K562 (cell line): ENCODE measurements around the gene ZNF362. TPM values are rescaled to one million over a fixed set of nuclear protein-coding genes. Genes with fewer than 3 reads are reported as not detected.

Experiments
- ATAC-seq: fragments of 200-7000 bp; cut with Tn5 transposase; 3 replicates; pipeline ENCODE4 v1.9.1; 2020; ENCODE audit warnings: moderate library complexity
- BruUV-seq: library from RNA; stranded (reverse); fragments of 400-500 nt; replicated peaks from 2 replicates; lab custom pipeline; 2021; lab: Mats Ljungman, UMichigan
- CTCF ChIA-PET: fragments of 300-600 bp; formaldehyde crosslinking; extraction: SDS; loops from one replicate; lab custom pipeline; 2021; ENCODE audit warnings: low intra/inter-chr PET ratio; lab: Yijun Ruan, JAX
- POLR2A ChIA-PET: fragments of 300-600, 350-650 bp; sonication (Branson Sonifier 250); formaldehyde crosslinking; extraction: SDS; loops from one replicate; lab custom pipeline; 2021; ENCODE audit warnings: antibody characterized with exemption, inconsistent platforms; lab: Yijun Ruan, JAX
- DNase-seq, 4 experiments: peaks; one replicate each; pipeline versions ENCODE4 v3.0.0 to v3.0.0-alpha.2; 2011 to 2018; ENCODE audit warnings: low spot score in 3 of 4, mixed read lengths in 3 of 4; ENCODE audit errors: extremely low read depth in 1 of 4
- FAIRE-seq: peaks from 2 replicates; lab custom pipeline; 2011; peaks lifted over from hg19 to GRCh38; lab: Jason Lieb, UNC
- H2AFZ ChIP-seq: 2 replicates; pipeline ENCODE4 v1.6.0; 2011; ENCODE audit warnings: low read depth, low read length, control low read depth, inconsistent platforms
- H3K27ac ChIP-seq: fragments of 200-600 bp; 3 replicates; pipeline ENCODE4 v1.8.0; 2011; ENCODE audit warnings: low read depth, mild to moderate bottlenecking, control low read depth, inconsistent platforms, low read length, moderate library complexity, mixed read lengths; ENCODE audit errors: extremely low read depth
- H3K27me3 ChIP-seq, 2 experiments: fragments of 300-600 bp in 1 of 2; 2 replicates in 1 of 2; 3 replicates in 1 of 2; pipeline versions ENCODE4 v1.6.0 to v1.8.0; 2011; ENCODE audit warnings: inconsistent platforms in 2 of 2, low read length in 2 of 2, mild to moderate bottlenecking in 1 of 2, mixed read lengths in 1 of 2, moderate library complexity in 1 of 2; ENCODE audit not compliant: control insufficient read depth in 2 of 2, insufficient read depth in 2 of 2
- H3K36me3 ChIP-seq: fragments of 300-600 bp; 3 replicates; pipeline ENCODE4 v1.8.0; 2011; ENCODE audit warnings: mild to moderate bottlenecking, low read length, inconsistent platforms; ENCODE audit not compliant: control insufficient read depth, insufficient read depth
- H3K4me1 ChIP-seq, 2 experiments: fragments of 200-600 bp in 1 of 2; replicated peaks in 1 of 2; 2 replicates in 1 of 2; 3 replicates in 1 of 2; pipeline versions ENCODE4 v1.5.1 to v1.8.0; 2011; ENCODE audit warnings: inconsistent platforms in 2 of 2, low read length in 2 of 2, mild to moderate bottlenecking in 1 of 2, mixed read lengths in 1 of 2, moderate library complexity in 1 of 2; ENCODE audit not compliant: control insufficient read depth in 2 of 2, insufficient read depth in 2 of 2
- H3K4me2 ChIP-seq: 2 replicates; pipeline ENCODE4 v1.6.1; 2011; ENCODE audit warnings: low read length, control low read depth, inconsistent platforms, mixed read lengths; ENCODE audit not compliant: insufficient read depth
- H3K4me3 ChIP-seq: fragments of 200-600 bp; sonication (generic), shearing (Covaris generic); 2 replicates; pipeline ENCODE4 v1.5.1; 2016; ENCODE audit warnings: control low read depth, inconsistent platforms
- H3K79me2 ChIP-seq: fragments of 200-600 bp; 3 replicates; pipeline ENCODE4 v1.8.0; 2011; ENCODE audit warnings: low read length, inconsistent platforms; ENCODE audit not compliant: control insufficient read depth, insufficient read depth
- H3K9ac ChIP-seq, 2 experiments: 2 replicates each; pipeline versions ENCODE4 v1.6.0 to v1.6.1; 2011; ENCODE audit warnings: low read depth in 2 of 2, low read length in 2 of 2, control low read depth in 1 of 2, inconsistent platforms in 1 of 2, mild to moderate bottlenecking in 1 of 2, mixed read lengths in 1 of 2; ENCODE audit not compliant: insufficient read depth in 1 of 2
- H3K9me1 ChIP-seq: one replicate; pipeline ENCODE4 v1.6.0; 2011; ENCODE audit warnings: inconsistent platforms, mild to moderate bottlenecking, low read length, moderate library complexity; ENCODE audit not compliant: control insufficient read depth, insufficient read depth
- H3K9me3 ChIP-seq: replicated peaks from 2 replicates; pipeline ENCODE4 v1.5.1; 2011; ENCODE audit warnings: low read depth, low read length, inconsistent platforms; ENCODE audit not compliant: control insufficient read depth, insufficient read depth
- H4K20me1 ChIP-seq: replicated peaks from 2 replicates; pipeline ENCODE4 v1.6.1; 2011; ENCODE audit warnings: low read length, inconsistent platforms, mixed read lengths; ENCODE audit not compliant: control insufficient read depth, insufficient read depth
- FOXA3 ChIP-seq, 2 experiments: fragments of 450-650 bp in 1 of 2; sonication (generic) in 1 of 2; formaldehyde crosslinking; IDR thresholded peaks in 1 of 2; conservative IDR thresholded peaks in 1 of 2; 2 replicates each; pipeline versions ENCODE4 v1.4.0 to v1.8.0; 2020 to 2022; ENCODE audit warnings: mild to moderate bottlenecking in 2 of 2, missing genetic modification reagents in 1 of 2
- GABPB2 ChIP-seq: fragments of 250-450 bp; sonication (Bioruptor Pico); conservative IDR thresholded peaks from 2 replicates; pipeline ENCODE4 v1.5.1; 2021; ENCODE audit warnings: mild to moderate bottlenecking
- GATAD2B ChIP-seq: fragments of 450-650 bp; IDR thresholded peaks from 2 replicates; pipeline ENCODE4 v1.6.1; 2017; ENCODE audit warnings: mild to moderate bottlenecking, borderline replicate concordance
- MBD2 ChIP-seq: sonication (generic); IDR thresholded peaks from 2 replicates; pipeline ENCODE4 v1.6.1; 2016; ENCODE audit warnings: low read depth, borderline replicate concordance
- NEUROD1 ChIP-seq: fragments of 150-350 bp; IDR thresholded peaks from 2 replicates; pipeline ENCODE4 v1.6.1; 2014; ENCODE audit warnings: borderline replicate concordance, low read length, low read depth; ENCODE audit not compliant: partially characterized antibody
- NFXL1 ChIP-seq: fragments of 450-650 bp; formaldehyde crosslinking; IDR thresholded peaks from 2 replicates; pipeline ENCODE4 v1.4.0; 2021; ENCODE audit warnings: mild to moderate bottlenecking
- SMARCA4 ChIP-seq: fragments of 450-650 bp; IDR thresholded peaks from 2 replicates; pipeline ENCODE4 v1.6.1; 2016
- TFAM ChIP-seq: fragments of 250-450 bp; sonication (Bioruptor Pico); conservative IDR thresholded peaks from 2 replicates; pipeline ENCODE4 v1.5.0; 2021; ENCODE audit warnings: mild to moderate bottlenecking, moderate library complexity
- WGBS: fragments of 100-300 bp; shearing (Covaris generic); methylation state at CpG from one replicate; pipeline ENCODE4 v1.1.6; 2016; ENCODE audit warnings: low coverage, mixed read lengths; ENCODE audit not compliant: insufficient coverage; ENCODE audit errors: missing lambda C conversion rate; 5-methylcytosine and 5-hydroxymethylcytosine counted together
- in situ Hi-C: fragments of 300-500 bp; cut with MboI; formaldehyde crosslinking; loops from 4 replicates; pipeline ENCODE4 v1.15.0; 2018; ENCODE audit warnings: inconsistent platforms, mixed read lengths
- intact Hi-C: fragments of 100-400 bp; cut with micrococcal nuclease; formaldehyde crosslinking; loops from 2 replicates; pipeline ENCODE4 v1.14.2; 2022
- polyA plus RNA-seq, 8 experiments: library from polyadenylated mRNA; depleted of rRNA in 4 of 8; stranded (reverse) in 5 of 8; unstranded in 3 of 8; fragments of >200 nt; fragmentation: Nextera tagmentation in 2 of 8; fragmentation: Illumina TruSeq in 1 of 8; extraction: Ambion mirVana in 2 of 8; extraction: Trizol in 1 of 8; gene quantifications; 2 replicates each; pipeline versions ENCODE4 v1.2.1 to v1.2.3, GENCODE V29; 2011 to 2014; ENCODE audit warnings: inconsistent platforms in 1 of 8, missing spikeins in 1 of 8
- total RNA-seq, 7 experiments: library from RNA; depleted of rRNA in 6 of 7; stranded (reverse); fragments of >200 nt in 6 of 7; fragmentation: Illumina TruSeq in 2 of 7; extraction: Trizol in 2 of 7; gene quantifications; 2 replicates each; pipeline versions ENCODE4 v1.2.1 to v1.2.3, GENCODE V29; 2011 to 2021; ENCODE audit warnings: low replicate concordance in 1 of 7
- TF ChIP-seq, protein P1 (sequence below): IDR thresholded peaks from 2 replicates; pipeline ENCODE4 v1.6.1; 2016; ENCODE audit warnings: missing genetic modification characterization, missing compliant biosample characterization
- TF ChIP-seq, protein P2 (sequence below): fragments of 250-450 bp; sonication (Bioruptor Pico); IDR thresholded peaks from 2 replicates; pipeline ENCODE4 v1.5.0; 2021

ZNF362 gene
- total and polyA plus RNA-seq, 9 of the 15 experiments (the other 6 are each of a cell fraction or from before 2014, with no cell fraction given) = 0.01 to 1.1 (median 0.35) TPM; not detected in 1

GRCh38 chr1:33266766-33267165, 10.5 kb downstream of the ZNF362 start:
- Histone ChIP-seq H4K20me1 (peaks cover 10% of the 10 kb centered on the region; the same call in 1 of the 2 replicates), H3K9me1 (no peaks in the 10 kb centered on the region), H3K9ac (no peak overlapping the region), H3K79me2 (no peaks in the 10 kb centered on the region), H3K4me3 (no peak overlapping the region), H3K9me3 (no peaks in the 10 kb centered on the region), H3K36me3 (no peaks in the 10 kb centered on the region), H2AFZ (no peak overlapping the region), H3K27me3 (peaks cover 4 to 36% of the 10 kb centered on the region in 2 experiments; a peak in 4 of 5 replicates), H3K27ac (no peak overlapping the region), H3K4me1 (0 out of 5 replicates have a peak, but pooled peaks cover 0 to 2% of the 10 kb centered on the region in 2 experiments), H3K4me2 (no peak overlapping the region)
- 3% methylated on average over 6 of the region's 6 CpGs for WGBS
- FAIRE-seq (no peak), ATAC-seq (no peak), DNase-seq (no peak)
- intact Hi-C loops (no loop called here), in situ Hi-C loops (no loop called here)
- BruUV-seq = no TSS peak
- ChIA-PET POLR2A (no interaction called here), CTCF (no interaction called here)
- TF ChIP-seq GATAD2B (no peak), GABPB2 (CRISPR knock-in tag) (no peak), SMARCA4 (no peak), NEUROD1 (no peak), MBD2 (no peak), TFAM (no peak), NFXL1 (CRISPR knock-in tag) (no peak), FOXA3 (CRISPR knock-in tag; conservative IDR thresholded peaks at IDR 0.05 in 1 of 2, IDR thresholded peaks at IDR 0.05 in 1 of 2) (no peak)
- TF ChIP-seq, protein P1, sequence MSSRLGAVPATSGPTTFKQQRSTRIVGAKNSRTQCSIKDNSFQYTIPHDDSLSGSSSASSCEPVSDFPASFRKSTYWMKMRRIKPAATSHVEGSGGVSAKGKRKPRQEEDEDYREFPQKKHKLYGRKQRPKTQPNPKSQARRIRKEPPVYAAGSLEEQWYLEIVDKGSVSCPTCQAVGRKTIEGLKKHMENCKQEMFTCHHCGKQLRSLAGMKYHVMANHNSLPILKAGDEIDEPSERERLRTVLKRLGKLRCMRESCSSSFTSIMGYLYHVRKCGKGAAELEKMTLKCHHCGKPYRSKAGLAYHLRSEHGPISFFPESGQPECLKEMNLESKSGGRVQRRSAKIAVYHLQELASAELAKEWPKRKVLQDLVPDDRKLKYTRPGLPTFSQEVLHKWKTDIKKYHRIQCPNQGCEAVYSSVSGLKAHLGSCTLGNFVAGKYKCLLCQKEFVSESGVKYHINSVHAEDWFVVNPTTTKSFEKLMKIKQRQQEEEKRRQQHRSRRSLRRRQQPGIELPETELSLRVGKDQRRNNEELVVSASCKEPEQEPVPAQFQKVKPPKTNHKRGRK (tag) = no peak
- TF ChIP-seq, protein P2, sequence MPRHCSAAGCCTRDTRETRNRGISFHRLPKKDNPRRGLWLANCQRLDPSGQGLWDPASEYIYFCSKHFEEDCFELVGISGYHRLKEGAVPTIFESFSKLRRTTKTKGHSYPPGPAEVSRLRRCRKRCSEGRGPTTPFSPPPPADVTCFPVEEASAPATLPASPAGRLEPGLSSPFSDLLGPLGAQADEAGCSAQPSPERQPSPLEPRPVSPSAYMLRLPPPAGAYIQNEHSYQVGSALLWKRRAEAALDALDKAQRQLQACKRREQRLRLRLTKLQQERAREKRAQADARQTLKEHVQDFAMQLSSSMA = no peak
